Retinal pigment epithelial cell (primary cell): ENCODE measurements around the gene ALK.

Experiments used
- DNase-seq: peaks from one replicate; pipeline ENCODE4 v3.0.0-alpha.2; 2010; ENCODE audit warnings: low read depth
- H3K4me3 ChIP-seq: 2 replicates; pipeline ENCODE4 v1.5.1; 2011; ENCODE audit warnings: mild to moderate bottlenecking, low read length, control low read depth, moderate library complexity
- TF ChIP-seq, protein P1 (sequence below): conservative IDR thresholded peaks from 2 replicates; pipeline ENCODE4 v1.5.1; 2011; ENCODE audit warnings: low read depth, low read length, control low read depth, inconsistent platforms

The ALK gene

DNA sequence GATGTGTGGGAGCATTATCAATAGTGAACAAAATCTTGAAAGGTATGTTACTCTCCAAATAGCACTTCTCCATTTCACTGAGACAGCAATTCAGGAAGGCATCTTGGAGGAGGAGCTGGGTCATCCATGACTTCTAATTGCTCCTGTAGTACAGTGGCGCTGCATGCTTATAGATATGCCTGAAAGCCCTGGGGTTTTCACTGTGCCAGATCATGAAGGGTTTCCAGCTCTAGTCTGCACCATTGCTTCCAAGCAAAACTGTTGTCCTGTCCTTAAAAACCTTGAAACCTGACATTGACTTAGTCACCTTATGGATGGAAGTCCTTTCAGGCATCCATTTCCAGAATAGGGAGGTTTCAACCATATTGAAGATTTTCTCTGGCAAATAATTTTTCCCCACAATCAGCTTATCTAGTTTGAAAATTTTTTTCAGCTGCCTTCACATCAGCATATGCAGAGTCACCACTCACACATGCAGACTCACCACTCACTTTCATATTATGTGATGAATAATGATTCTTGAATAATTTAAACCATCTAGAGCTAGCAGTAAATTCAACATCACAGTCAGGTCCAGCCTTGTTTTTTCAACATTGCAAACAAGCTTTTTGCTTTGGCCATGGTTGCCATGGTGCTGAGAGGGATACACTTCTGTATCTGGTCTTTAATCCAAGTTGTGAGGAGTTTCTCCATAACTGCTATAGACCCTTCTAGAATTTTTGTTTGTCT, 509.0 kb downstream of the ALK start:
- TF ChIP-seq, protein P1, sequence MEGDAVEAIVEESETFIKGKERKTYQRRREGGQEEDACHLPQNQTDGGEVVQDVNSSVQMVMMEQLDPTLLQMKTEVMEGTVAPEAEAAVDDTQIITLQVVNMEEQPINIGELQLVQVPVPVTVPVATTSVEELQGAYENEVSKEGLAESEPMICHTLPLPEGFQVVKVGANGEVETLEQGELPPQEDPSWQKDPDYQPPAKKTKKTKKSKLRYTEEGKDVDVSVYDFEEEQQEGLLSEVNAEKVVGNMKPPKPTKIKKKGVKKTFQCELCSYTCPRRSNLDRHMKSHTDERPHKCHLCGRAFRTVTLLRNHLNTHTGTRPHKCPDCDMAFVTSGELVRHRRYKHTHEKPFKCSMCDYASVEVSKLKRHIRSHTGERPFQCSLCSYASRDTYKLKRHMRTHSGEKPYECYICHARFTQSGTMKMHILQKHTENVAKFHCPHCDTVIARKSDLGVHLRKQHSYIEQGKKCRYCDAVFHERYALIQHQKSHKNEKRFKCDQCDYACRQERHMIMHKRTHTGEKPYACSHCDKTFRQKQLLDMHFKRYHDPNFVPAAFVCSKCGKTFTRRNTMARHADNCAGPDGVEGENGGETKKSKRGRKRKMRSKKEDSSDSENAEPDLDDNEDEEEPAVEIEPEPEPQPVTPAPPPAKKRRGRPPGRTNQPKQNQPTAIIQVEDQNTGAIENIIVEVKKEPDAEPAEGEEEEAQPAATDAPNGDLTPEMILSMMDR, result no peak
- DNase-seq, result no peak
- no peak overlapping the region for H3K4me3 ChIP-seq

DNA sequence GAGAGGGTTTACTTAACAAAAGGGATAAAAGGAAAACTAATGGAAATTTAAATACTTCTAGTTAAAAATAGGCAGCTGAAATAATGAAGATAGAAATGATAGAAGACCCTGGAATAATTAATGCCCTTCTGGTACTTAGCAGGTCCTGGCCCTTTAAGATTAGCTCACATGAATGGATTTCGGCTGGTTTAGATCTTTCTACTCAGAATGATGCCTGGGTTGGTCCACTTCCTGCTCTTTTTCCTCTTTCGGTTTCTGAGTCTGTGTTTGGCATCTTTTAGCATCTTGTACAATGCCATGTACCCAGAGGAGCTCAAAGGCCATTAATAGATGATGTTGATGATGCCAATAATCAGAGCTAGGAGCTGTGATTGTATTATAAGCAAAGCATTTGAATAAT, 515.7 kb downstream of the ALK start:
- TF ChIP-seq, protein P1, result no peak
- H3K4me3 ChIP-seq, result no peak overlapping the region
- DNase-seq, result no peak

DNA sequence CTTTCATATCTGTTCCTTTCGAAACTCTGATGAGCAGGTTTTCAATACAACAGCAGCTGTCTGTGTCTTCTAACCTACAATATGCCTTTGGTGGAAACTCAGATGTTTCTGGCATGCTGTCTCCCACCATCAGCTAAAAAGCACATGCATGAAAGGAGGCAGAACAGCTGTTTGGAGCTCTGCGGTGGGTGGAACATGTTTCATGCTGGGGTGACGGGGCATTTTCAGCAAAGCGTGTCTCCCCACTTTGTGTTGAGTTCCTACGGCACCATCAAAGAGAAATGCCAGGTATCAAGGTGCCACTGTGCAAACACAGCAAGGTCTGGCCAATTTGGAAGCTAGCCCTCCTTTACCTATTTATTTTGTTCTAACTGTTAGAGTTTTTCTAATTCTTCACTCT, 516.1 kb downstream of the ALK start:
- TF ChIP-seq, protein P1, result no peak
- no peak overlapping the region for H3K4me3 ChIP-seq

DNA sequence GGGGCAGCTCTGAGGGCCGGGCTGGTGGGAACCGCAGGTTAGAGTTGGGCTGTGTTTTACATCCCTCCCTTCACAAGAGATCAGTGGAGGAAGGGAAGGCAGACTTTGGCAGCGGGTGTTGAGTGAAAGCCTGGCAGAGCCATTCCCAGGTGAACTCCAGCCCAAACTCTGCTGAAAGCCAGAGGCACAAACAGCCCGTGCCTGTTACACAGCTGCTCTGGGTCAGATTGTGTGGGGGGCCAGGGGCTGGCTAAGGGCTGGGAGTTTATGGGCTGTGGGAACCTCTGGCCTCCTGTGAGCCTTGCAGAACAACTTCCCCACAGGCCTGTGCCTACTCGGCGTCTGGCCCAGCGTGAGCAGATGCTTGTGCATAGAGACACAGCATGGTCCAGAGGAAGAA, 519.4 kb downstream of the ALK start:
- TF ChIP-seq, protein P1, result no peak
- no peak overlapping the region for H3K4me3 ChIP-seq
- no peak for DNase-seq

More for the DNA sequence above, 516.1 kb downstream of the ALK start:
- no peak for DNase-seq

DNA sequence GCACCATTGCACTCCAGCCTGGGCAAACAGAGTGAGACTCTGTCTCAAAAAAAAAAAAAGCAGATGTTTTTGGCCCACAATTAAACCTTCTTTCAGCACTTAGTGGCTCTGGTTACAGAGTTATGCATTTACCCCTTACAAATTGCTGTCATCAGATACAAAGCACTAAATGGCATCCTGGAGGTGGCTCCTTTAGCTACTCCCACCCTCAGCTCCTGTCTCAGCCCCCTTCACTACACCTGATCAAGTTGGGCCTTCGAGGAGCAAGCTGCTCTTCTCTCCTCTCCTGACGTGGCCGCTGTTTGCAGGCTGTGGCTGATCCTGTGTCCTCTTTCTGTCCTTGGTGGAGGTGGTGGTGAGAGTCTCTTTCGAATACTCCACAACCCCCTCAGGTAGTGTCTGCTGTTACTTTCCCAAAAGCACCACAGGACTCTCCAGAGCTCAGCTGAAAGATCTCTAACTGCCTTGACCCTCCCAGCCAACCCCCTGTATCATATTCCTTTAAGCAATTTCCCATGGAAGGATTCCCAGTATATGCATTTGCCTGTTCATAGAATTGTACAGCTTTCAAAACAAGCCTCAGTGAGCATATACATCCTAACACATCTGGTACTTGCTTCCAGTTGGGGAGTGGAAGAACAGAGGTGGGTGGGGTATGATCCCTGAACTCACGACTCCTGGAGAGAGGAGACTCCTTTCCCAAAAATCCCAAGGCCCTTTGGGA, 520.3 kb downstream of the ALK start:
- TF ChIP-seq, protein P1, result no peak
- no peak for DNase-seq
- H3K4me3 ChIP-seq, result no peak overlapping the region

DNA sequence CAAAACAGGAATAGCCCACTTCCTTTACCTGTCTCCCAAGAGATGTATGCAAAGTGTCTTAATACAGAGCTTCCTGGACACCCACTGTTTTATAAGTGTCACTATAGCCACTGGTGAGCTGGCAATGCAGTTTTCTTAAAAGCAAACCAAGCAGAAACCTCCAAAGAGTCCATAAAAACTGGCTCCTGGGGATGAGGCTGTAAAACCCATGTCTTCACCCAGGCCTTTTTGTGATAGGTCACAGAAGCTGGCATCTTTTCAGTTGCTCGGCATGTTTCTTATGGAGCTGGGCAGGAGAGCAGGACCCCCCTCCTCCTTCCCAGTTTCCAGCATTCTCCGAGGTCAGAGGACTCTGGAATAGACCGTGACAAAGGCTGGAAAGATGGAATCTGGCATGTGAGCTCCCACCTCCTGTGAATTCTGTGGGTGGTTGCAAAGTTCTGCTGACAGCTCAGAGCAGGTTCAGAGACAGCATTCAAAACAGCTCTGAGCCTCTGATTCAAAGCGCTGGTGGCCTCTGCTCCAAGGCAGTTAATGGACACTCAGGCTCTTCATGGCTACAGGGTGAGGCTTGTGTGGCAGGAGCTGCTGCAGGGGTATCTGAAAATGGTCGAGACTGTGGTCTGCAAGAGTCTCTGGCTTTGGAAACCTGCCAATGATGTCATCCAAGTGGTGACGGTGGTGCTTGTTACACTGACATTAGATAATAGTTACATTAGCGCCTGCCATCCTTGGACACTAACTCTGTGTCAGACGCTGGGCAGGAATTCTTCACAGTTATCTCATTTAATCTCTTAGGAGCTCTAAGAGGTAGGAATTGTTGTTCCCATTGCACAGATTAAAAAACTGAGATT, 522.8 kb downstream of the ALK start:
- DNase-seq, result no peak
- H3K4me3 ChIP-seq, result no peak overlapping the region
- TF ChIP-seq, protein P1, result no peak
